ENCODE data around the gene BAAT. TPM values are rescaled to one million over a fixed set of nuclear protein-coding genes. Genes with fewer than 3 reads are reported as not detected.

BAAT gene
- total and polyA plus RNA-seq, 2 of the 4 experiments (the other 2 are of a cell fraction), result not detected

GRCh38 chr9:101311191-101311590, 73.6 kb downstream of the BAAT start:
- H3K36me3 ChIP-seq (ENCODE audit: control insufficient read depth, insufficient read depth, low read length), result no peaks in the 10 kb centered on the region
- H3K9me1 ChIP-seq (ENCODE audit: insufficient read depth, low read length), result no peaks in the 10 kb centered on the region
- H2BK20ac ChIP-seq (ENCODE audit: low read depth, low read length), result no peak overlapping the region
- H3K4me1 ChIP-seq (ENCODE audit: control insufficient read depth, insufficient read depth, low read length), result no peaks in the 10 kb centered on the region
- no peak overlapping the region for H4K8ac ChIP-seq (ENCODE audit: low read depth in 2 of 2, low read length in 2 of 2)
- H3K18ac ChIP-seq (ENCODE audit: low read depth, low read length), result no peak overlapping the region
- H2BK5ac ChIP-seq (ENCODE audit: low read depth, low read length, poor library complexity, severe bottlenecking), result no peak overlapping the region
- no peaks in the 10 kb centered on the region for H4K20me1 ChIP-seq (ENCODE audit: insufficient read depth, low read length)
- H3K14ac ChIP-seq (replicated peaks; ENCODE audit: low read depth, low read length), result no peak overlapping the region
- dilution Hi-C loops (cut with HindIII; ENCODE audit: low sequenced_read_pairs, unreplicated experiment) (no loop called here), intact Hi-C loops (cut with micrococcal nuclease) (loop anchor here (1.0 kb wide), 2 partner anchors 597 to 709 kb away; no protein-coding TSS in a partner anchor), in situ Hi-C loops (cut with MboI; ENCODE audit: low sequenced_read_pairs) (no loop called here)
- H3K9ac ChIP-seq (ENCODE audit: low read depth, low read length), result no peak overlapping the region
- POLR2A ChIA-PET (ENCODE audit: unreplicated experiment), result no interaction called here
- no peak overlapping the region for H3K56ac ChIP-seq (ENCODE audit: extremely low read depth, insufficient read depth, low read length)
- BruUV-seq (replicated peaks), result no TSS peak
- no peak overlapping the region for H3K4me3 ChIP-seq (ENCODE audit: insufficient read depth, low read depth, low read length)
- TF ChIP-seq USF2 (IDR thresholded peaks at IDR 0.05; ENCODE audit: low read depth, low read length), result no peak
- TF ChIP-seq FOS (IDR thresholded peaks at IDR 0.05; ENCODE audit: low read depth, low read length), result no peak
- no peak for TF ChIP-seq CHD1 (IDR thresholded peaks at IDR 0.05; ENCODE audit: low read depth, low read length)
- TF ChIP-seq CEBPB (IDR thresholded peaks at IDR 0.05; ENCODE audit: low read depth, low read length), result no peak
- no peak for TF ChIP-seq NFE2L2 (IDR thresholded peaks at IDR 0.05; ENCODE audit: low read depth, low read length)
- no peak for TF ChIP-seq RFX5 (IDR thresholded peaks at IDR 0.05; ENCODE audit: low read depth, low read length)
- TF ChIP-seq MAZ (IDR thresholded peaks at IDR 0.05; ENCODE audit: borderline replicate concordance, low read depth, low read length), result no peak
- TF ChIP-seq, protein P1, sequence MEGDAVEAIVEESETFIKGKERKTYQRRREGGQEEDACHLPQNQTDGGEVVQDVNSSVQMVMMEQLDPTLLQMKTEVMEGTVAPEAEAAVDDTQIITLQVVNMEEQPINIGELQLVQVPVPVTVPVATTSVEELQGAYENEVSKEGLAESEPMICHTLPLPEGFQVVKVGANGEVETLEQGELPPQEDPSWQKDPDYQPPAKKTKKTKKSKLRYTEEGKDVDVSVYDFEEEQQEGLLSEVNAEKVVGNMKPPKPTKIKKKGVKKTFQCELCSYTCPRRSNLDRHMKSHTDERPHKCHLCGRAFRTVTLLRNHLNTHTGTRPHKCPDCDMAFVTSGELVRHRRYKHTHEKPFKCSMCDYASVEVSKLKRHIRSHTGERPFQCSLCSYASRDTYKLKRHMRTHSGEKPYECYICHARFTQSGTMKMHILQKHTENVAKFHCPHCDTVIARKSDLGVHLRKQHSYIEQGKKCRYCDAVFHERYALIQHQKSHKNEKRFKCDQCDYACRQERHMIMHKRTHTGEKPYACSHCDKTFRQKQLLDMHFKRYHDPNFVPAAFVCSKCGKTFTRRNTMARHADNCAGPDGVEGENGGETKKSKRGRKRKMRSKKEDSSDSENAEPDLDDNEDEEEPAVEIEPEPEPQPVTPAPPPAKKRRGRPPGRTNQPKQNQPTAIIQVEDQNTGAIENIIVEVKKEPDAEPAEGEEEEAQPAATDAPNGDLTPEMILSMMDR (conservative IDR thresholded peaks at IDR 0.05; ENCODE audit: low read depth, low read length), result no peak
- TF ChIP-seq MXI1 (IDR thresholded peaks at IDR 0.05; ENCODE audit: borderline replicate concordance, low read depth, low read length), result no peak
- no peak for TF ChIP-seq ELK1 (IDR thresholded peaks at IDR 0.05; ENCODE audit: borderline replicate concordance, low read depth, low read length)
- no peak for TF ChIP-seq POLR2A (IDR thresholded peaks at IDR 0.05; ENCODE audit: low read depth, low read length)
- H3K79me1 ChIP-seq (ENCODE audit: low read depth in 1 of 2, low read length in 2 of 2), result no peaks in the 10 kb centered on the region
- no peak overlapping the region for H3K4me2 ChIP-seq (ENCODE audit: low read depth, low read length)
- WGBS, 2 experiments (ENCODE audit: extremely low coverage in 2 of 2, insufficient read length in 1 of 2), result no CpG with 5 or more reads among the region's 2 CpGs
- DNase-seq (no peak), ATAC-seq (ENCODE audit: low read depth) (no peak)
- no peak overlapping the region for H3K23ac ChIP-seq (ENCODE audit: low read depth, low read length)
- no peak overlapping the region for H4K5ac ChIP-seq (ENCODE audit: low read depth, low read length)
- H3K4ac ChIP-seq (ENCODE audit: low read depth, low read length), result no peak overlapping the region
- no peak overlapping the region for H4K91ac ChIP-seq (ENCODE audit: insufficient read depth, low read depth, low read length)
- H3K9me3 ChIP-seq (ENCODE audit: control insufficient read depth, insufficient read depth, low read length), result no peaks in the 10 kb centered on the region
- no peak overlapping the region for H2AFZ ChIP-seq (replicated peaks; ENCODE audit: low read length, poor library complexity)
- H2AK9ac ChIP-seq (replicated peaks; ENCODE audit: low read depth, low read length, poor library complexity), result no peak overlapping the region
- no peak overlapping the region for H2BK120ac ChIP-seq (ENCODE audit: low read depth, low read length)
- no peak overlapping the region for H3K27ac ChIP-seq (ENCODE audit: insufficient read depth, low read length)
- CTCF ChIA-PET, result interaction anchor here (1.0 to 2.1 kb wide), 8 partner anchors 9 to 710 kb away, joined by 3 to 38 read pairs (median 3); no protein-coding TSS in a partner anchor
- no peak overlapping the region for H2AK5ac ChIP-seq (ENCODE audit: low read depth, low read length)
- no peak overlapping the region for H2BK15ac ChIP-seq (ENCODE audit: low read depth, low read length)
- H3K27me3 ChIP-seq (ENCODE audit: control insufficient read depth, insufficient read depth, low read length), result peaks cover 1% of the 10 kb centered on the region; the same call in 1 of the 2 replicates

Measured in IMR-90 (cell line).